DMS 273 treated with DMSO at 0.1 percent for 48 hours (cell line): ENCODE data around the gene WDFY4.

Experiments used
- DNase-seq: peaks from one replicate; lab custom pipeline; 2025; lab: John Stamatoyannopoulos, UW

WDFY4 gene

GRCh38 chr10:48880016-48880705 lies 195.5 kb downstream of the WDFY4 start:
- no peak for DNase-seq

- DNase-seq, result no peak
These were observed 197.3 kb downstream of the WDFY4 start for GRCh38 chr10:48881937-48882336.

GRCh38 chr10:48882881-48883280 lies 198.2 kb downstream of the WDFY4 start:
- no peak for DNase-seq

- no peak for DNase-seq
These were observed 199.0 kb downstream of the WDFY4 start for GRCh38 chr10:48883701-48884100.

- DNase-seq, result no peak
These were observed 199.7 kb downstream of the WDFY4 start for GRCh38 chr10:48884179-48885045.

- no peak for DNase-seq
These were observed 200.7 kb downstream of the WDFY4 start for GRCh38 chr10:48885376-48885775.

GRCh38 chr10:48887982-48888381 lies 203.3 kb downstream of the WDFY4 start:
- no peak for DNase-seq

- no peak for DNase-seq
These were observed 206.5 kb downstream of the WDFY4 start for GRCh38 chr10:48890888-48891850.

GRCh38 chr10:48894911-48895802 lies 210.5 kb downstream of the WDFY4 start:
- no peak for DNase-seq

- DNase-seq, result no peak
These were observed 211.1 kb downstream of the WDFY4 start for GRCh38 chr10:48895803-48896195.

- DNase-seq, result no peak
These were observed 212.2 kb downstream of the WDFY4 start for GRCh38 chr10:48896756-48897440.

- no peak for DNase-seq
These were observed 212.7 kb downstream of the WDFY4 start for GRCh38 chr10:48897441-48897790.

GRCh38 chr10:48898426-48898825 lies 213.8 kb downstream of the WDFY4 start:
- no peak for DNase-seq

GRCh38 chr10:48899781-48900180 lies 215.1 kb downstream of the WDFY4 start:
- DNase-seq, result no peak

GRCh38 chr10:48900371-48900801 lies 215.7 kb downstream of the WDFY4 start:
- DNase-seq, result no peak

GRCh38 chr10:48901319-48901718 lies 216.6 kb downstream of the WDFY4 start:
- no peak for DNase-seq

- no peak for DNase-seq
These were observed 217.4 kb downstream of the WDFY4 start for GRCh38 chr10:48902096-48902495.

- no peak for DNase-seq
These were observed 218.5 kb downstream of the WDFY4 start for GRCh38 chr10:48903151-48903550.

- DNase-seq, result no peak
These were observed 220.2 kb downstream of the WDFY4 start for GRCh38 chr10:48904861-48905260.

GRCh38 chr10:48905311-48905710 lies 220.6 kb downstream of the WDFY4 start:
- no peak for DNase-seq

GRCh38 chr10:48906841-48907240 lies 222.2 kb downstream of the WDFY4 start:
- no peak for DNase-seq
